SH-SY5Y (cell line): ENCODE results near the gene NKAPL.

Experiments used
- GATA2 ChIP-seq: IDR thresholded peaks from 2 replicates; pipeline ENCODE4 v1.6.1; 2011; ENCODE audit warnings: mild to moderate bottlenecking, low read depth, low read length
- GATA3 ChIP-seq: IDR thresholded peaks from 2 replicates; pipeline ENCODE4 v1.6.1; 2011; ENCODE audit warnings: low read depth, mild to moderate bottlenecking, low read length, moderate library complexity

Gene NKAPL

DNA sequence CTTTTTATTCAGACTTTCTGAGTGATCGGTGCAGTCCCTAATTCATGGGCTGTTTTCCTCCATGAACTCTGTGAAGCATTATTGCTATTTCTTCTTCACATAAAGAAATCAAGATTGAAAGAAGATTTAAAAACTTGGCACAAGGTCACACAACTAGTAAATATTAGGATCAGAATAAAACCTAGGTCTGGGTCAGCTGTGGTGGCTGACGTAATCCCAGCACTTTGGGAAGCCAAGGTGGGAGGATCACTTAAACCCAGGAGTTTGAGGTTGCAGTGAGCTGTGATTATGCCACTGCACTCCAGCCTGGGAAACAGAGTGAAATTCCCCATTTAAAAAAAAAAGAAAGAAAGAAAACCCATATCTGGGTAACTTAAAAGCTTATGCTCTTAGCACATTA is 32.6 kb upstream of the NKAPL start:
- TF ChIP-seq GATA3, result no peak
- no peak for TF ChIP-seq GATA2

- TF ChIP-seq GATA2, result no peak
- no peak for TF ChIP-seq GATA3
These were observed 26.3 kb upstream of the NKAPL start for GRCh38 chr6:28232785-28233184.

- TF ChIP-seq GATA2 (no peak), GATA3 (no peak)
These were observed 23.1 kb upstream of the NKAPL start for GRCh38 chr6:28235912-28236452.

- TF ChIP-seq GATA3 (no peak), GATA2 (no peak)
These were observed 19.5 kb upstream of the NKAPL start for GRCh38 chr6:28239636-28240035.

GRCh38 chr6:28240471-28240870 is 18.6 kb upstream of the NKAPL start:
- TF ChIP-seq GATA2 (no peak), GATA3 (no peak)

- no peak for TF ChIP-seq GATA3
- no peak for TF ChIP-seq GATA2
These were observed 15.2 kb upstream of the NKAPL start for GRCh38 chr6:28243946-28244345.

- TF ChIP-seq GATA3 (no peak), GATA2 (no peak)
These were observed 13.7 kb upstream of the NKAPL start for GRCh38 chr6:28245206-28245941.

DNA sequence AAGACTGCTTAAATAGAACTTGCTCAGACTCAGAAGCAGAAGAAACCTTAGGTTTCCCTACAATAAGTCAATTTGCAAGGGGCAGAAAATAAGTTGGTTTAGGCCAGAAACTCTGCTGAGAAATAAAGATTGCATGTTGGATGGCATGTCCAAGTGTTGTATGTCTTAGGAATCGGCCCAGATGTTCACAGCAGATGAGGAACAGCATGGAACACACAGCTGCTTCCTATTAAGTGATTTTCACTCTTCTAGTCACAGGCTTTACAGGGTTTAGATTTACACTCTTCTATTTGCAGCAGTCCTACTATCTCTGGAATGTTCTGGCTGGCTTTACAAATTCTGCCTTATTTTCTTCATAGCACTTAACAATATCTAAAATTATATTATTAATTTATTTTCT is 10.2 kb upstream of the NKAPL start:
- no peak for TF ChIP-seq GATA3
- TF ChIP-seq GATA2, result no peak

- no peak for TF ChIP-seq GATA2
- no peak for TF ChIP-seq GATA3
These were observed 8.3 kb upstream of the NKAPL start for GRCh38 chr6:28250747-28251146.

DNA sequence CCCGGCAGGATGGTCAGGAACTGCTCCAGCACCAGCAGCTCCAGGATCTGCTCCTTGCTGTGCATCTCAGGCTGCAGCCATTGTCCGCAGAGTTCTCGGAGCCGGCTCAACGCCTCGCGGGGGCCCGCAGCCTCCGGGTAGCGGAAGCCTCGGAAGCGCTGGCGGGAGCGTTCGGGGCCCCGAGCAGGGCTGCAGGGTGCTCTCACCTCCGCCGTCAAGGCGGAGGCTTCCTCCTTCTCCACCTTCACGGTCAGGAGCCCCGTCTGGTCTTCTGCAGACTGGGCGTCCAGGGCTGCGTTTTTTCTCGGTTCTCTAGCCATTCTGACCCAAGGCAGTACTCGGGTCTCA is 7.5 kb upstream of the NKAPL start:
- no peak for TF ChIP-seq GATA3
- no peak for TF ChIP-seq GATA2

DNA sequence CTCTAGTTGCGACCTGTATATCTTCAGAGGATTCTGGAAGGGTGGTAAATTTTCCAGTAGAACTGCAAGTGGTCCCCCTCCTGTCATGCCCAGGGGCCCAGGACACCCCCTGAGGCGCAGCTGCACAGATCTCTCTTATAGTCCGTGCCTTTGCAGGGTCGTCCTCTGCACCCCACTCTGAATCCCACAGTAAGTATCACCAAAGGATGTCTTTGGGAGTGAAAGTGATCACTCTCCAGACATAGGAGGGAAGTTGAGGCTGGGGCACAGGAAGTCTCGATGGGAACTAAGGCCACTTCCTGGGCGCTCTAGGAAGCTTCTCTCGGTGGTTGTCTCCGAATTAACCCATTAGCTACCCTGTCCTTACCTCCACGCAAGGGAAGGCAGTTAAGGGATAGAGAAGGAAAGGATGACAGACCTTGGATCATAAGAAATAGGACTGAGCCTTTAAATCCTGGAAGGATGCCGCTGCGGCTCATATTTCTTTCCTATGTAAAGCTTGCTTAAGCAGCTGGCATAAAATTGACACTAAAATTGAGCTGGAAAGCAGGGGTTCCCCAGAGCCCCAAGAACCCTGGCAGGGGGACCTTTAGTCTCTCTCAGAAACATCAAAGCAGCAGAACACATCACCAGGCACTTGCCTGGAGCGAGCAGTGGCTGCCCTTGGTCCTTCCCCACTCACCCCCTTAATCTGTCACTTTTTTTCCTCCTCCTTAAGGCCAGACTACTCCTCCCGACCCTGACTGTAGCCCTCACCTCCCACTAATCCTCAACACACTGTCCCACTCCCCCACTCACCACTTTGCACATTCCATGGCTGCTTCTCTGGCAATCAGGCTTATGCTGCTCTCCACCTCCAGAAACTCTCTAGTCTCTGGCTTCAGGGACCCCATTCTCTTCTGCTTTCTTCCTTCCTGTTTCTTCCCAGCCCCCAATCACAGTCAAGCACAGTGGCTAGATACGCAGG is 6.8 kb upstream of the NKAPL start, which contains the start of gene ZKSCAN4:
Gene ZKSCAN4 (minus strand): TSS at position 261 of the 967 bp plus-strand sequence. CDS start 289 bp downstream, outside the sequence.
- TF ChIP-seq GATA3, result no peak
- no peak for TF ChIP-seq GATA2

GRCh38 chr6:28254121-28254519 is 5.0 kb upstream of the NKAPL start:
- TF ChIP-seq GATA3 (no peak), GATA2 (no peak)

GRCh38 chr6:28257042-28257441 is 2.1 kb upstream of the NKAPL start:
- TF ChIP-seq GATA2 (no peak), GATA3 (no peak)

- TF ChIP-seq GATA3, result no peak
- TF ChIP-seq GATA2, result no peak
These were observed 4.8 kb downstream of the NKAPL start for GRCh38 chr6:28263922-28264321.
